Measurements from ENCODE around the gene GALNT15. TPM values are rescaled to one million over a fixed set of nuclear protein-coding genes. Genes with fewer than 3 reads are reported as not detected.
A peak's percentile ranks its signal among the peaks of the same experiment; 100 is the strongest.

The GALNT15 gene
- total RNA-seq, 1 donor from 2014 or later = 0.55 TPM

DNA sequence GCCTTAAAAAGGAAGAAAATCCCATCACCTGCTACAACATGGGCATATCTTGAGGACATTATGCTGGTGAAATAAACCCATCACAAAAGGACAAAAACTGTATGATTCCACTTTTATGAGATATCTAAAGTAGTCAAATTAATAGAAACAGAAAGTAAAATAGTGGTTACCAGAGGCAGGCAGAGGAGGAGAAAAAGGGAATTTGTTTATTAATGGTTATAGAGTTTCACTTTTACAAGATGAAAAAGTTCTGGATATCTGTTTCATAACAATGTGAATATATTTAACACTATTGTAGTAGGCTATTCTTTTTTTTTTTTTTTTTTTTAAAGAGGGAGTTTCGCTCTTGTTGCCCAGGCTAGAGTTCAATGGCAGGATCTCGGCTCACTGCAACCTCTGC, 49.8 kb downstream of the GALNT15 start:
- no peak for DNase-seq (ENCODE audit: low read depth)

DNA sequence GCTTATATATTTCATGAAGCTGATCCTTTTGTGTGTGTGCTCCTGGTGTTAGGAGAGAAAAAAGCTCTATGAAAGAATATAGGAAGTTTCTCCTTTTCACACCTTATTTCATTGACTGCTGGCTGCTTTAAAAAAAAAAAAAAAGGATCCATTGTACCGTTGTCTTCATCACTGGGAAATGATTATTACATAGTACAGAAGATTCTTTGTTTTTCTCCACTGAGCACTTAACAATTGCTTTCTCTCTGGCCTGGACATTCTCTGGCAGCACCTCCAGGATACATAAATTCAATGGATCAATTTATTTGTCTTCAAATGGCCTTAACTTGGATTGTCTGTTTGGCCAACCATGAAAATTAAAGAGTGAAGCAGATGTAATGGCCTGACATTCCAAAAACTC, 53.1 kb downstream of the GALNT15 start:
- no peak for DNase-seq (ENCODE audit: low read depth)

DNA sequence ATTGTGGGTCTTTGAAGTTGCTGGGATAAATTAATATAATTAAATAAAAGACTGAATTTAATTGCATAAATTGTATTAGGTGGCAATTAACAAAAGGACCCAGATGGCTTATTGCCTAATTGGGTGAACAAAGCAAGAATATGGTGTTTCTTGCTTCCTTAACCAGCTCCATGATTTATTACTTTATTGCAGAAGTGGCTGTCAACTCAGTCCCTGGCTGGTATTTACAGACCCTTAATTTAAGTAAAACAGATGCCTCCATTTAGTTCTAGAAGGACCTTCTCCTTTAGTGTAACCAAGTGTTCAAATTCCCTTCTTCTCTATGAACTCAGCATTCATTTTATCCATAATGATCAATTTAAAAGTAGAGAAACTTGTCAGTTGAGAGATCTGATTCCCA, 55.2 kb downstream of the GALNT15 start:
- DNase-seq (ENCODE audit: low read depth) = no peak

DNA sequence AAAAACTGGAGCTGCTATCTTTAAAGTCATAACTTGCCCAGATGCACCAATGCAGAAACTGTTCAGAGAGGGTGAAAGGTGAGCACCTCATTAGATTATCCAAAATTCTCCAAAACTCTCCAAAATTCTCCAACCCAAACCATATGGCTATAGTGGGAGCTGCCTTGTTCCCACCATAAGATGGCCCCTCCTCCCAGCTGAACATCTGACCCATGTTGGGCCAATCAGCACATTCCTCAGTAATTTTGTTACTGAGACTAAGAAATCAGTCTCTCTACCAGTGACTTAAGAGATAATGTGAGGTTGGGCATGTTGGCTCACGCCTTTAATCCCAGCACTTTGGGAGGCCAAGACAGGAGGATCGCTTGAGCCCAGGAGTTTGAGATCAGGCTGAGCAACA, 57.5 kb downstream of the GALNT15 start:
- DNase-seq (ENCODE audit: low read depth) = no peak

DNA sequence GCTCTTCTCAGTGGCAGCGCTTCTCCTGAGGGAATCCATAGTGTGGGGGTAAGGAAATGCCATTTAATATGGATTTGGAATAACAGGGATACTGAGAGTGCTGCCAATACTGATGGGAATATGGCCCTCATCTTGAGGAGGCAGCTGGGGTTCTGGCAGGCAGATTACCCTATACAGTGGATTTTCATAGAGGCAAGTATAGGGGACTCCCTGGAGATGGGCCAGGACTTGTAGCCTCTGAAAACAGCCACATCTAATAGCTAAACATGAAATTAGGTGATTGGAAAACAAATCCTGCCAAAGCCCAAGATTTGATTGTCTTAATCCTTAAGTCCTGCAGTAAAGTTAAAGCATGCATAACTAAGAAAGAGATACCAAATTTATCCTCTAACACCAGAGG, 59.3 kb downstream of the GALNT15 start:
- DNase-seq (ENCODE audit: low read depth) = no peak

DNA sequence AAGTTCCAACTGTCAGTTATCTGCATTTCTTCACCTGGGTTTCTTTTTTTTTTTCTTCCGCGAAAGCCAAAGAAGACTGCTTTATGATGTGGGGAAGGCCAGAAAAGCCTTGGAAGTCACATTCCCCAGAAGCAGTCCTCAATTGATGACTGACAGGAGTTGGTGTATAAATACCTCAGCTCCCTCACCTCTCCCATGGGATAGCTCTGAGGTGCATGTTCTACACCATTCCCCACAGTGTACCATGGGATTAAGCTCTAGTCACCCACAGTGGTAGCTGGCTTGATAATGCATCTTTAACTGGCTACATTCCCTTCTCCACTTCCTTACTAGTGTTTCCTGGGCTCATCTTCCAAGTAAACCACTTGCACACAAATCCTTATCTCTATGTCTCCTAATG, 59.8 kb downstream of the GALNT15 start:
- DNase-seq (ENCODE audit: low read depth) = no peak

DNA sequence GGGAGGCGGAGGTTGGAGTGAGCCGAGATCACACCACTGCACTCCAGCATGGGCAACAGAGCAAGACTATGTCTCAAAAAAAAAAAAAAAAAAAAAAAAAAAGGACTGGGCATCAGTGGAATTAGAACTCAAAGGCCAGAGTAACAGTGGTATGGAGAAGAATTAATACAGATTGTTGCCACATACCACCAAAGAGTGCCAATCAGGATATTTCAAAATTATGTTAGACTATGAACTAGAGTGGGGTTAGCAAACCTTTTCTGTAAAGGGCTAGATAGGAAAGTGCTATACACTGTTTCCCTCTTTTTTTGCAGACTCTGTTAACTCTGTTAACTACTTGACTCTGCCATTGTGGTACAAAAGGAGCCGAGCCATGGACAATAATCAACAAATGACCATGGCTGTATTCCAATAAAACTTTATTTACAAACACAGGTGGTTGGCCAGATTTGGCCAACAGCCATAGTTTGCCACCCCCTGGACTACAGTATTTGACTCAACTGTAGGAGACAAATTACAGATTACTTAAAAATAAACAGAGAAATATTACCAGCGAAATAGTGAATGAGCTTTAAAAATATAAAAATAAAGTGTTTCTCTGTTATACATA, 61.7 kb downstream of the GALNT15 start:
- no peak for DNase-seq (ENCODE audit: low read depth)

DNA sequence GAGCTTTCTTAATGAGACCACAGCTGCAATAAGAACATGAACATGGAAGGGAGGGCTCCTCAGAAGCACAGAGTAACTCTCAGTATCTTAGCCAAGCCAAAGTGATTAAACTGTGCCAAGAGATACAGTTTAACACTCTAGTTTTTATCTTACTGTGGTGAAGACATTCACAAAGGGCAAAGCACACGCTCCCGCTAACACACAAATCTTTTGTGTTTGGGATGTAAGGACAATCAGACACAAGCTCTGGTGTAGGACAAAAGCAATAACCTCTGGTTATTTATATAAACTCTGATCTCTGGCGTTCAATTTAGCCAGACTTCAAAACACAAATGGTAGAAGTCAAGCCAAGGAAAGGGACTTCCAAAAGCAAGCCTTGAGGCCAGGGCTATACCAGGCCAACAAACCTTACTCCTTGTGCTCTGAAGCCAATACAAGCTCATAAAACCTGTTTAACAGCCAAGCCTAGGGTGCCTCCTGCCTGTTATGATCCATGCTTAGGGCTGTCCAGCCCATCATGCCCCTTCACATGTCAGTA, 62.4 kb downstream of the GALNT15 start:
- no peak for DNase-seq (ENCODE audit: low read depth)

DNA sequence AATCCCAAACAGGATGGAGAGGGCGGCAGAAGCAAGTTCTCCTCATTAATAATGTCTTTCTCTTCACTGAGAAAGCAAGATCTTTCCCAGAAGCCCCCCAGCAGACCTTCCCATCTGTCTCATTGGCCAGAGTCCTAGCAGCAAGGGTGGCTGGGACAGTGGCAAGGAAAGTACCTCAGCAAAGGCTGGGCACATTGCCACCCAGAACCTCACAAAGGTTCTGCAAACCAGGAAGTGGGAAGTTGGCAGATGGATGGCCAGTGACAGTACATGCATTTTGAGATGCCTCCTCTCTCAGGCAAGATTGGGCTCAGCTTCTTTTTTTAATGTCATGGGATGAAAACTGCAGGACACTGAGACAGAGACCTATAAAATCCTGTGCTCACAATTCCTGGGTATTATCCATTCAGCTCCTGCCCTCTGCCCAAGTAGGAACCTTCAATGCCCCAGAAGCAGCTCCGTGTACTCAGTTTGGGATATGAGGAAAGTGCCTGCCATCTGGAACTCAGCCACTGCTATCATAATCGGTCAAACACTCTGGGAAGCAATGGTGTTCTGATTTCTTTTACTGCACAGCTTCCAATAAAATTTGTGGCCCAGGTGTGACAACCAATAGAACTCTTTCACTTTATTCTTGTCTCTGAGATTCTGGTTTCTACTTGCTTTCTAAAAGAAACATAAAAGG, 64.7 kb downstream of the GALNT15 start:
- DNase-seq (ENCODE audit: low read depth) = no peak

DNA sequence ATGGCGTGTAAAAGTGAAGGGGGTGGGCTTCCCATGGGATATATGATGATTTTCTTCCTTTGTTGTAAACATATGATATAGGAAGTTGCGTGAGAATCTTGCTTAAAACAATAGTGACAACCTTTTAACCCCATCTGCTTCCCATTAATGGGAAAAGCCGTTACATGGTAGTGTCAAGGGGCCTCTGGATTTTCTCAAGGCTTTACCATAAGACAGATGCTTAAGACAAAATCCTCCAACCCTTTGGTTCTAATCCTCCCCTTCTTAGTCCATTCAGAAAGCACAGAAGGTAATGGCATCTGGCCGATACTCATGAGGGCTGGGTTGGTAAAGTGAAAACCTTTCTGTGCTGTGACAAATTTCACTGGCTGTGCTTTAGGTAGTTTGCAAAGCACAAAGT, 65.3 kb downstream of the GALNT15 start:
- DNase-seq (ENCODE audit: low read depth) = no peak

DNA sequence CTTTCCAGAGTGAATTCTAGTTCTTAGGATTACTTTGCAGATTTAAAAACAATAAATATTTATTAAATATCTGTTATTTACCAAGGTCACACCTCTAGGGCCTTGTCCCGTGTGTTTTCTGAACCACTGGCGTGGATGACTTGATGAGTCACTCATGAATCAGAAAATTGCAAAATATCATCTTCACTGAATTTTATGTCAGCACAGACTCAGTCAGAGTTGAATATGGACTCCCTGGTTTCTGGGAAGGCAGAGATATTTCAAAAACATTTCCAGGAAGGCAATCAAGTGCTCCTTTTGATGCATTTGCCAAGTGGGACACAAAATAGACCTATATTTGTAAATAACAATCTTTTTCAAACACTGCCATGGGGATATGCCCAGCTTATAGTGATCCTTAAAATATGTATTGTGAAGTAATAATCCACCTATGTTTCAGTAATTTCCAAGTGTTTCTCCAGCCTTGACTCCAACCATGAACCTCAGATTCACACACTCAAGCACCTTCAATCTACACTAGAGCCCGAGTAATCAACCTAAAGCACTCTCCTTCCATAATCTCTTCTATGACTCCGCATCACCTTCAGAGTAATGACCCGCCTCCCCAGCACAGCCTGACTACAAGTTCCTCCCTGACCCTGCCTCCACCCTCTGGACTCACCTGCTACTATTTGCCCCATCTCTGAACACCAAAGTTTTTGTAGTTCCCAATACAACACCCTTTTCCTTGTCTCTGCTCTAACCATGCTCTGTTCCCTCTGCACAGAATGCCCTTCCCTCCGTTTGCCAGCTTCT, 65.9 kb downstream of the GALNT15 start:
- peak; percentile 77 for DNase-seq (ENCODE audit: low read depth)

DNA sequence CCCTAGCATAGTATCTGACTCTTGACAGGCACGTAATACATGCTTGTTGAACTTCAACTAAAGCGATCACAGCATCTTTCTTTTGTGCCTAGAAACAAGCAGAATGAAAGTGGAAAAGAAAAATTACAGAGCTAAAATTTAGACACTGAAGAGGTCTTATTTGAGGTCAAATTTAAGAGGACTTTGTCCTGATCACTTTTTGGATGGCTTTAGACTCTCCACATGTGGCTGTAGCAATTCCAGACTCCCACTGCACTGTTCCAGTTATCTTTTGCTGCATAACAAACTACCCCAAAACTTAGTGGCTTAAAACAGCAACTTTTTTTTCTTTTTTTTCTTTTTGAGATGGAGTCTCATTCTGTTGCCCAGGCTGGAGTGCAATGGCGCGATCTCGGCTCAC, 66.7 kb downstream of the GALNT15 start:
- DNase-seq (ENCODE audit: low read depth) = no peak

DNA sequence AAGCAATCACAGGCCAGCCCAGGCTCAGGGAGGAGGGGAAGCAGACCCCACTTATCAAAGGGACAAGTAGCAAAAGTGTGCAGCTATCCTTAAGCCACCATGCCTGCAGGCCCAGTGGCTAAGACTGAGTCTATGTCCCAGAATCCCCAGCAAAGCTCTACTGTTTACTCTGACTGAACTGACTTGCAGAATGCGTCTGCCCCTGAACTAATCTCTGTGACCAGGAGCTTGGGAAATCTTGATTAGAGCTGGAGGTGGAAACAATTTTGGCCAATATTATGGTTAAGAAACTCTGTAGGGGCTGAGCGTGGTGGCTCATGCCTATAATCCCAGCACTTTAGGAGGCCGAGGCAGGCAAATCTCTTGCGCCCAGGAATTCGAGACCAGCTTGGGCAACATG, 67.7 kb downstream of the GALNT15 start:
- no peak for DNase-seq (ENCODE audit: low read depth)

DNA sequence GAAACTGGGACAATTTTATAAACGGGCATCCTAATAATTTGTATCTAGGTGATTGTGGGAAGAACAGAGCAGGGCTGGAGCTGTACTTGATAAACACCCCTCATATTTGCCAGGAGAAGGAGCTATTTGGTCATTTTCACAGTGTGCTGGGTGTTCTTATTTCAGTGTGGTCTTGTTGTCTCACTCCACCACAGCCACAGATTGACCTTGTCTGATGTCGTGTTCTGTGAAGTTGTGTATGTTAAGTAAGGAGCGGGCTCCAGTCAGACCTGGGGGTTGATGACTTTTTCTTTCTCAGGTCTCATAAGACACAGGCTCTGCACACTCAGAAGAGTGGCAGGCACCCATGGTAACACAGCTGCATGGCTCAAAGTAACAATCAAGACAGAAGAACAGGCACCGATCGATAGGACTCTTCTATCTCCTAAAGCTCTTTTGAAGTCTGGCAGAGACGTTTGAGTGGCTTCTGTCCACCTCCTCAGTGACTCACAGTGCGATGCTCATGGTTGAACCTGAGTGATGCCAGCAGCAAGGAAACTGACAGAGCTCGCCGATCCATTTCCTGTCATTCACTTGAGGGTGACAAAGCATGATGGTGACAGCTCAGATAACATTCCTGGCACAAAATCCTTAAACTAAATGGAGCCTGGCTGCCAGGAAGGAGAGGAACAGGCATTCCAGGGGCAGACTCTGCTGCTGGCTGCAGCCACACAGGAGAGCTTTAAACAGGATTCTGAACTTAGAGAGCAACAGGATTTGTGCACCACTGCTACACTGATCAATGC, 69.4 kb downstream of the GALNT15 start:
- peak; percentile 61 for DNase-seq (ENCODE audit: low read depth)

DNA sequence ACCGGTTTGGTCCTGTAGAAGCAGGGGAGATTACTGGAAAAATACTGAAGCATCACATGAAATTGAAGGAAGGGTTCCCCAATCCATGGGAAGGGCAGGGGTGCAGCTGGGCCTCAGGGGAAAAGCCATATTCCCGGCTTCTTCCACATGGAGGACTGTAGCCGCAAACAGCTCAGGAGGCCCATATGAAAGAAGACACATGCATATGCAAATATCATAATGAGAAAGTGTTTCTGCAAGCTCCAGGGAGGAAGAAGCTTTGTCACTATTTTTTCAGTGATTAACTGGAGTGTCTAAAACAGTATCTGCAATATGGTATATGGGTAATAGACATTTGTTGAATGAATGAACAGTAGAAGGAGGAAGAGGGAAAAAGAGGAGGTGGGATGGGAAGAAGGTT, 71.1 kb downstream of the GALNT15 start:
- DNase-seq (ENCODE audit: low read depth) = no peak

DNA sequence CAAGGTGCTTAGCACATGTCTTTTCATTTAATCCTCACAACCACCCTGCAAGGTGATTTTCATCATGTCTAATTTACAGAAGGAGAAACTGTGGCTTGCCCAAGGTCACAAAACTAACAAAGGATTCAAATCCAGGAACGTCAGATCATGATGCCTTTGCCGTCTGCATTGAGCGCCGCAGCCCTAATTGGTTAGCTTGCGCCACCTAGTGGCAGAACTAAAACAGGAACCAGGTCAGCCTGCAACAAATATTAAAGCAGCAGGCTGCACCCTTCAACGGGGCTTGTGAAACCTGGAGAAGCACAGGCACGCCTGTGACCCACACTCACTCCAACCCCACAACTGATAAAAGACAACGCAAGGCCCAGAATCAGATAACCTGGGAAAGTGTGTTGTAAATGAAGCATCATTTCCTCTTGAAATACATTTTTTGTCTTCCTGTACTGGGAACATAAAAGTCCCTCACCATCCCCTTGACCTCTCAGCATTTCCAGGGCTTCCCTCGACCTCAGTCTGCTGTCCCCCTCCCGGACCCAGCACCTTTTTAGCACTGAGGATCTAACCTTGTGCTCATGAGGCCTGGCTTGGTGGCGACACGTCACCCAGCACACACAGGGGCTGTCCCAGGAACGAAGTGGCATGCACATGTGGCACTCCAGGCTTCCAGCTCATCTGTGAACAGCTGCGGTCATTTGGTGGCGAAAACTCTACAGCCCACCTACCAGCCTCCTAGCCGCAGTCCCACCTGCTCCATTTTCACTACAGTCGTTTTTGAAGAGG, 73.0 kb downstream of the GALNT15 start:
- peak; percentile 66 for DNase-seq (ENCODE audit: low read depth)

DNA sequence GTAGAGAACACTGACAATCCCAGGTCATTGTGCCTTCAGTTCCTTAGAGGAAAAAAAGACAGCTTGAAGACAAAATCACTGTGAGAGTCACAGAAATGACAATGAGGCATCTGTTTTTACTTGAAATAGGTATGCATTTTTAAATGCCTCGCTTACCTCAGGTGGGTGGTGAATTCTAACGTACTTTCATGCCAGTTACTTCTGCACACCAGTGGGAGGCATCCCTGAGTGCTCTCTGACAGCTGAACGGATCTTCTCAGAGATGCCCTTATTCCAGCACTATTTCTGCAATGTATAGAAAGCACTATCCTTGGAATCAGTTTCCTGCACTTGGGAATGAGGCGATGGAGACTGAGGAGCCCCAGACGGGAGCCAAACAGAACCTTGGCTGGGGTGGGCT, 74.1 kb downstream of the GALNT15 start:
- no peak for DNase-seq (ENCODE audit: low read depth)

DNA sequence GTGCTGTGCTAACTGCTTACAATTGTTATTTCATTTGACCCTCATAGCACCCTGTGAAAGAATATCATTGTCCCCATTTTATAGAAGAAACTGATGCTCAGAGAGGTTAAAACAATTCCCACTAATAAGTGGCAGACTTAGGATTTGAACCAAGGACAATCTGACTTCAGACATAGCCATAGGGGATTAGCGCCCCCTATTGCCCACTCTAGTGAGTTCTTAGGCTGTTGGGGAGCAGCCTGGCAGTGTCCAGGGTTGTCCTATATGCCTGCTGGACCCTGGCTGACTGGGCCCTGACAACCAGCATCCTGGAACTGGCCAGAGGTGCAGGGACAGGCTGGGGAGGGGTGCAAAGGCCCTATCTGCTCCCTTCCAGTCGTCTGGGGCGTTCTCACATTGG, 74.9 kb downstream of the GALNT15 start:
- DNase-seq (ENCODE audit: low read depth) = no peak

DNA sequence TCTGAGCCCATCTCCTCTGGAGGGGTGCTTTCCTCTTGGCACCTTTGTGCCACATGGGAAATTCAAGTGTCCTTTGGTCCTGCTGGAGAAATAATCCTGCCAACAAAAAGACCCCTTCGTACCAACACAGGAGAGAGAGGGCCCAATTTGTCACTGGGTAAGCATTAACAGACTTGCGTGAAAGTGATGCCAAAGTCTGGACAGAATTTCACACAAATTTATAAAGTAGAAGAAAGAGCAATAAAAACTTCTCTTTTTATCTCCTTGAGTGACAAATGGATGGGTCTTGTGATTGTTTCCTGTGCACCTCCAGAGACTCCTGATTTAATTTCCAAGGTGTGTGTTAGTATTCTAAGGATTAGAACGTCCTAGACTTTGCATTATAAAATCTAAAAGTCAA, 75.4 kb downstream of the GALNT15 start:
- DNase-seq (ENCODE audit: low read depth) = no peak

DNA sequence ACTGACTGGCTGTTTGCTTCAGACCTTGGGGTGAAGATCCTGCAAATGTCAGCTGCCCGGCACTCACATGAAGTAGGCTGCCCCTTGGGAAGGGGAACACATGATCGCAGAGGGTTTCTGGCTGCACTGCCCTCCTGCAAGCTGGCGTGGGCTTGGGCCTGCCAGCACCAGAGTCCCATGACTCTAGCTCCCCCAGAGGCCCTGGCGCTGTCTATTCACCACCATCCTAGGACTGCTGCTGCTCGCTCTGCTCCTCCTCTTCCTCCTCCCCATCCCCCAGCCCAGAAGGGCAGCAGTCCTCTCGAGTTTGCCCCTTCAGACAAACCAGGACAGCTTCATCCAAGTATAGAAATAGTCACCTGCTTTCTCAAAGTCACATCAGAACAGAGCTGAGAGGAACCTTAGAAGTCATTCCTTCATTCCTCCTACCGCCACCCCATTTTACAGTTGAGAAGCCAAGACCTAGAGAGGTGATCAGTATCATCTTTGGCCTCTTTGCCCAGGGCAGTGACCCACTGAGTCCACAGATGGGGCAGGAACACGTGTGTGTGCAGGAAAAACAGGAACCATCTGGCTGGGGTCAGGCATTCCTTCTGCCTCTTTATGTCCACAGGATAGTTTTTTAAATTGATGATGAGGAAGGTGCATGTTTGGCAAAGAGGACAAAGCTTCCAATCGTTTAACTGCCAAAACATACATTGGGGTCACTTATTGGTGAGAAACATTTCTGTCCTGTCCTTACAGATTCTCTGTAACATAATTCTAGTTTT, 77.0 kb downstream of the GALNT15 start:
- no peak for DNase-seq (ENCODE audit: low read depth)

All from renal cortical epithelial cell (primary cell).